Measurements from ENCODE around the gene PNMA8A. TPM values are rescaled to one million over a fixed set of nuclear protein-coding genes. Genes with fewer than 3 reads are reported as not detected.
A peak's percentile ranks its signal among the peaks of the same experiment; 100 is the strongest.

PNMA8A gene
- polyA plus RNA-seq, 2 of the 4 experiments (the other 2 are of a cell fraction) = 11.2 to 15.4 TPM

- ChIA-PET CTCF (interaction anchor here (1.0 to 17.0 kb wide), 4 partner anchors 11 to 79 kb away, joined by 3 to 358 read pairs (median 8); no protein-coding TSS in a partner anchor), POLR2A (no interaction called here)
- DNase-seq (ENCODE audit: low read depth in 1 of 2, low spot score in 1 of 2) (no peak), ATAC-seq (no peak), FAIRE-seq (peak; percentile 73)
- H3K9me3 ChIP-seq = no peaks in the 10 kb centered on the region
- 74% methylated on average over 16 of the region's 16 CpGs for WGBS (ENCODE audit: missing lambda C conversion rate)
- no peak overlapping the region for H3K27ac ChIP-seq
- H3K4me2 ChIP-seq = no peak overlapping the region
- TF ChIP-seq PBX3 (IDR thresholded peaks at IDR 0.05) = no peak
- TF ChIP-seq CTCF (IDR thresholded peaks at IDR 0.05) = no peak
- TF ChIP-seq HOXB5 (CRISPR knock-in tag; IDR thresholded peaks at IDR 0.05) = no peak
- no peak for TF ChIP-seq GATA3 (IDR thresholded peaks at IDR 0.05; ENCODE audit: borderline replicate concordance)
- TF ChIP-seq JUNB (IDR thresholded peaks at IDR 0.05) = no peak
- TF ChIP-seq CHD4 (IDR thresholded peaks at IDR 0.05; ENCODE audit: borderline replicate concordance) = no peak
- TF ChIP-seq HOXB13 (CRISPR knock-in tag; IDR thresholded peaks at IDR 0.05; ENCODE audit: low read depth) = no peak
- TF ChIP-seq USF2 (IDR thresholded peaks at IDR 0.05) = no peak
- no peak for TF ChIP-seq SMC3 (IDR thresholded peaks at IDR 0.05)
- TF ChIP-seq RAD21 (conservative IDR thresholded peaks at IDR 0.05 in 1 of 2, IDR thresholded peaks at IDR 0.05 in 1 of 2) = no peak
- TF ChIP-seq CEBPB (IDR thresholded peaks at IDR 0.05) = no peak
- TF ChIP-seq MAFK (IDR thresholded peaks at IDR 0.05; ENCODE audit: partially characterized antibody) = no peak
- no peak for TF ChIP-seq ZNF302 (CRISPR knock-in tag; IDR thresholded peaks at IDR 0.05)
- TF ChIP-seq POLR2AphosphoS2 (conservative IDR thresholded peaks at IDR 0.05; ENCODE audit: low read length) = no peak
- no peak for TF ChIP-seq HMGXB4 (CRISPR knock-in tag; IDR thresholded peaks at IDR 0.05; ENCODE audit: borderline replicate concordance)
- no peak for TF ChIP-seq RNF2 (IDR thresholded peaks at IDR 0.05; ENCODE audit: borderline replicate concordance, low read depth)
- TF ChIP-seq TP53 (CRISPR knock-in tag; IDR thresholded peaks at IDR 0.05) = no peak
- no peak for TF ChIP-seq KDM1A (IDR thresholded peaks at IDR 0.05; ENCODE audit: low read depth)
- H3K4me1 ChIP-seq = 0 out of 3 replicates have a peak, but pooled peaks cover under 1% of the 10 kb centered on the region
- no peak overlapping the region for H3K4me3 ChIP-seq
Measured at GRCh38 chr19:46481223-46481848, 10.0 kb upstream of the PNMA8A start.

- H3K9me3 ChIP-seq = no peaks in the 10 kb centered on the region
- no peak overlapping the region for H3K4me2 ChIP-seq
- DNase-seq (ENCODE audit: low read depth in 1 of 2, low spot score in 1 of 2) = no peak
- no peak overlapping the region for H3K4me3 ChIP-seq
- FAIRE-seq = no peak
- H3K4me1 ChIP-seq = 0 out of 3 replicates have a peak, but pooled peaks cover 2% of the 10 kb centered on the region
- no peak for ATAC-seq
- ChIA-PET CTCF (interaction anchor here (1.0 to 17.0 kb wide), 2 partner anchors 48 to 78 kb away, joined by 3 to 358 read pairs; no protein-coding TSS in a partner anchor), POLR2A (no interaction called here)
- 74% methylated on average over 12 of the region's 12 CpGs for WGBS (ENCODE audit: missing lambda C conversion rate)
- H3K27ac ChIP-seq = no peak overlapping the region
- TF ChIP-seq EHMT2 (IDR thresholded peaks at IDR 0.05; ENCODE audit: low read depth) (no peak), RARB (CRISPR knock-in tag; IDR thresholded peaks at IDR 0.05) (no peak), BHLHE40 (IDR thresholded peaks at IDR 0.05; ENCODE audit: low read depth, low read length) (no peak), FOSB (CRISPR knock-in tag; IDR thresholded peaks at IDR 0.05) (no peak), MAX (IDR thresholded peaks at IDR 0.05) (no peak), JUN (IDR thresholded peaks at IDR 0.05) (no peak), POLR2AphosphoS2 (conservative IDR thresholded peaks at IDR 0.05; ENCODE audit: low read length) (no peak), MAFK (IDR thresholded peaks at IDR 0.05; ENCODE audit: partially characterized antibody) (no peak), ELK1 (IDR thresholded peaks at IDR 0.05; ENCODE audit: low read depth, low read length) (no peak), HEYL (CRISPR knock-in tag; IDR thresholded peaks at IDR 0.05) (no peak), POLR2A (IDR thresholded peaks at IDR 0.05; ENCODE audit: low read length) (no peak), MAZ (IDR thresholded peaks at IDR 0.05; ENCODE audit: borderline replicate concordance, low read depth, low read length) (no peak), KDM5A (IDR thresholded peaks at IDR 0.05) (no peak), GATA3 (IDR thresholded peaks at IDR 0.05; ENCODE audit: borderline replicate concordance) (no peak), NPAS2 (CRISPR knock-in tag; IDR thresholded peaks at IDR 0.05; ENCODE audit: borderline replicate concordance) (no peak)
Measured at GRCh38 chr19:46480415-46480814, 9.1 kb upstream of the PNMA8A start.

Data from A549 (cell line).